Measurements from ENCODE around the gene GATA1.

Gene GATA1

DNA sequence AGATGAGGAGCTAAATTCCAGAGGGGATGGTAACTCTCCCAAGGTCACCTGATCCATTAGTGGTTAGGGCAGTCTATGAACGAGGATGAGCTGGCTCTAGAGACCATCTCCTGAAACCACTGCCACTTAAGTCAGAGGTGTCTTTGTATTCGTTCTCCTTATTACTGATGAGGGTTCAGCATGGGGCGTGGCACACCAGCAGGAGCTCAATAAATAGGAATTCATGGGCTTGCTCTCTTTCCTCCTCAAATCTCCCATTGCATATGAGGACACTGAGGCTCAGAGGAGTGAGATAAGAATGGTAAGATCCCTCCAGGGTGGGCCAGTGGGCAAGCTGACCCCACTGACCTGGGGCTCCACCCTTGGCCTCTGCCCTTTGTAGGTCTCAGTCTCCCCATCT lies 1.7 kb upstream of the GATA1 start:
- no peak for DNase-seq (ENCODE audit: extremely low read depth in 1 of 2, low read depth in 1 of 2)

DNA sequence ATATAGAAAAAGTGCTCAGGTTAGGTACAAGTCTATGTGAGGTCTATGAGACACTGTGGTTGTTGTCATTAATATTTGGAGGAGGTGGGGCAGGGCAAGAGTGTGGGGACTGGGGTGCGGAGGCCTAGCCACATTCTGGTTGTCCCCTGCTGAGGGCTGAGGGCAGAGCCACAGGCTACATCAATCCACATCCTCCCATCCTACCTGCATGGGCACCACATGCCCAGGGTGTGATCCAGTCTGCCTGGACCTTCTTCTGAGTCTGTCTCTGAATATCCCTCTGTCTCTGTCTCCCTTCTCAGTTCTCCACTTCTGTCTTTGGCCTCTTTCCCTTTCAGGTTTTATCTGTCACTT lies 1.2 kb upstream of the GATA1 start:
- no peak for DNase-seq (ENCODE audit: extremely low read depth in 1 of 2, low read depth in 1 of 2)

DNA sequence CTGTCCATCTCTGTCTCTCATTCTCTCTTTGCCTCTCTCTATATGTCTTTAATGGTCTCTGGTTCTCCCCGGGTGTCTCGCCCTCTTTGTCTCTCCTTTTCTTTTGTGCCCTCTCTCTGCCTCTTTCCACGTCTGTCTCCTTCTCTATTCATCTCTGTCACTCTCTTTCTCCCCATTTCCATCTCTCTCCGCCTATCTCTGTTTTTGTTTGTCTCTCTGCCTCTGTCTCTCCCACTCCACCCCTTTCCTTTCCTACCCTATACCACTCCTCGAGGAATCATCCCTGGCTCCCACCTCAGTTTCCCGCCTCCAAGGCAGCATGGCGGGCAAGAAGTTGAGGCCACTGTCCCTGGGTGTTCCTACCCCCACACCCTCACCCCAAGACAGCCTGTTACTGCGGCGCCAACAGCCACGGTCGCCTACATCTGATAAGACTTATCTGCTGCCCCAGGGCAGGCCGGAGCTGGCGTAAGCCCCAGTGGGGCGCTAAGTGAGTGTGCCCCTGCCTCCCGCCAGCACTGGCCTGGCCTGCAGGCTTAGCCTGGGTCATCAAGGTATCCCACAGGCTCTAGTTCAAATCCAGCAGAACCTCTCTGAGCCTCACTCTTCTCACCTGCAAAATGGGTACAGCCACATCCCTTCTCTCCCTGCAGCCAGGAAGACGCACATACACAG lies 713 bp upstream of the GATA1 start:
- DNase-seq (ENCODE audit: extremely low read depth in 1 of 2, low read depth in 1 of 2): no peak

DNA sequence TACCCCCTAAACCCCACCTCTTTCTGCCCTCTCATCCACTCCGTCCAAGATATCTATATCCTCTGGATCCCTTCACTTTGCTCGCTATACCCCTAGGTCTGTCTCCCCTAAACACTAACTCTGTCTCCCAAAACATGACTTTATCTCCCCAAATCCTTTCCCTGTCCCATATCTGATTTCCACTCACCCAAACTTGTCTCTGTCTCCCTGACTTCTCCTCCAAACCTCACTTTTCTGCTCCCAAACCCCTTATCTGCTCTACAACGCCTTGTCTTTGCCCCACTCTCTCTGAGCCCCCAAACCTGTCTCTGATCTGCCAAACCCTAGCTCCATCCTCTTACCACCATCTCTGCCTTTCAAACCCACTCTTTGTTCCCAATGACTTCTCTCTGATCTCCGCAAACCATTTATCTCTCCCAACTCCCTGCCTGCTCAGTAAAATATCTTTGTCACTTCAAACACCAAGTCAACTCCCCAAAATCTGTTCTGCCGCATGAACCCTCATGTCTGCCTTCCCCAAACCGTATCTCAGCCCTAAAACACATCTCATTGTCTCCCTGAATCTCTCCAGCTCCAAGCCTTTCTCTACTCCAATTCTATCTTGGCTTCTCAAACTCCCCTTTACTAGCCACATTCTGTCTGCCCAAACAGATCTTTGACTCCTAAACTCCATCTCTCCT lies 575 bp downstream of the GATA1 start:
- no peak for DNase-seq (ENCODE audit: extremely low read depth in 1 of 2, low read depth in 1 of 2)

DNA sequence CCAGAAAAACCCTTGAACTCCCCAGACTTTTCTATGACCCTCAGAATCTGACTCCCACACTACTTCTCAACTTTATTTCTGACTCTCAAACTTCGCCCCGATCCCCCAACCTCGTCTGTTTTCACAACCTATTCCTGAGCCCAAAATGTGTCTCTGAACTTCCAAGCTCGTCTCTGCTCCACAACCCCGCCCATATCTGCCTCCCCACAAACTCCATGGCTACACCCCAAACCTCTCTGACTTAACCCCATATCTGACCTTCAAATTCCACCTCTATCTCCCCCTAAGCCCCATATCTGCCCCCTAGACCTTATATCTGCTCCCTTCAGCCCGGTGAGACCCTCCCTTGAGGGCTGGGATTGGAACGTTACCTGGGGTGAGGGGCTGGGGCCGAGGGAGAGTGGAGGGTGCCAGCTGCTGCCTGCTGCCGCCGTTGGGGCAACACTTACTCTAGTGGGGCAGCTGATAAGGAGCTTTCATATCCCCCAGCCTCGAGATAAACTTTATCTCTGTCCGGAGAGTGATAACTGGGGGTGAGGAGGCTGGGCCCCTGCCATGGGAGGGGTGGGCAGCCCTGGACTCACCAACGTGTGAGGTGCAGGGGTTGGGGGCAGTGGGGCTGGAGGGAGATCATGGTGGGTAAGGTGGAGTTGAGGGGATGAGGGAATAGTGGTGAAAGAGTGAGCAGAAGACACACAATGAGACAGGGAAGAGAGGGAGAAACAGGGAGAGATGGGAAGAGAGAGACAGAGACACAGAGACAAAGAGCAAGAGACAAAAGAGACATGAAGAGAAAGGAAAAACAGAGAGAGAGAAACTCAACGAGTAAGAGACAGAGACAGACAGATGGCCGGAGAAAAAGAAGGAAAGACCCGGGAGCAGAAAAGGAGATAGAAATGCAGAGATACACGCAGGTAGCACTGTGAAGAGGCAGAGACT lies 1.4 kb downstream of the GATA1 start:
- DNase-seq (ENCODE audit: extremely low read depth in 1 of 2, low read depth in 1 of 2): no peak

DNA sequence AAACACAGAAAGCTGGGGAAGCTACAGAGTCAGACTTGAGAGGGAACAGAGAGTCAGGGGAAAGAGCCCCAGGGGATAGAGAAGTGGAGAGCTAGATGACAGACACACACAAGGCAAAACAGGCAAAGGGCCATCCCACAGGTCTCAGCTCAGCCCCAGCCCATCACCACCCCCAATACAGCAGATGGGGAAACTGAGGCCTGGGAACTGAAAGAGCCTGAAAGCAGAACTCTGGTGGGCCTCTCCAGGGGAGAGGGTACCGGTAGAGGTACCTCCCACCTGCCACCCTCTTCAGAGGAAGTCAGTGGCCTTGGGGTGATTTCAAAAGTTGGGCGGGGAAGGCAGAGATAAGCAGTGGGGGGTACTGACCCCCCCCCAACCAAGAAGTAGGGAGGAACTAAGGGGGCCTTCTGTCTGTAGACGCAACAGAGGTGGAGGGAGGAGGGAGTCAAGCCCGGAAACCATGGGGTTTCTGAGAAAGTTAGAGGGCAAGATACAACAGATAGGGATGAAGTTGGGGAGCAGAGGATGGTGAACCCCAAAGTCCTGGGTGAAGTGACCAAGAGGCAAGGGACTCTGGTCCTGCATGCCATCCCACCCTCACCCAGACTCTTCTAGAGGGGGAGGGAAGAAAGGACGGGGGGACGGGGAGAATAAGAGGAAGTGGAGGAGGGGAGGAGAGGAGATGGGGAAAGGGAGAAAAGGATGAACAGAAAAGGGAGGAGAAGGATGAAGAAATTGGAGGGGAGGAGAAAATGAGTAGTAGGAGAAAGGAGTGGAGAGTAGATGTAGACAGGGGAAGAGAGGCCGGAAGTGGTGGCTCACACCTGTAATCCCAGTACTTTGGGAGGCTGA lies 3.2 kb downstream of the GATA1 start:
- no peak for DNase-seq (ENCODE audit: extremely low read depth in 1 of 2, low read depth in 1 of 2)

DNA sequence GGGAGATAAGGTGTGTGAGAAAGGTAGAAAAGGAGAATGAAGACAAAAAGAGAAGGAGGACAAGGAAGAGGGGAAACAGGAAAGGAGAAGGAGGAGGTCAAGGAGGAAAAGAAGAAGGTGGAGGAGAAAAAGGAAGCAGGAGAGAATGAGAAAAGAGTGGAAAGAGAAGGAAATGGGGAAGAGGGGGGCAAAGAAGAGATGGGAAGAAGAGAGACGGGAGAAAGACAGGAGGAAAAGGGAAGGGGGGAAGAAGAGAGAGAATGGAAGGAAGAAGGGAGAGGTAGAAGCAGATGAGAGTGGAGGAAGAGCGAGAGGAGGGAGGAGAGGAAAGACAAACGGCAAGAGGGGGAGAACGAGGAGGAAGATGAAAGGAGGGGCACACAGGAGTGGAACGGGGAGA lies 4.1 kb downstream of the GATA1 start:
- DNase-seq (ENCODE audit: extremely low read depth in 1 of 2, low read depth in 1 of 2): no peak

DNA sequence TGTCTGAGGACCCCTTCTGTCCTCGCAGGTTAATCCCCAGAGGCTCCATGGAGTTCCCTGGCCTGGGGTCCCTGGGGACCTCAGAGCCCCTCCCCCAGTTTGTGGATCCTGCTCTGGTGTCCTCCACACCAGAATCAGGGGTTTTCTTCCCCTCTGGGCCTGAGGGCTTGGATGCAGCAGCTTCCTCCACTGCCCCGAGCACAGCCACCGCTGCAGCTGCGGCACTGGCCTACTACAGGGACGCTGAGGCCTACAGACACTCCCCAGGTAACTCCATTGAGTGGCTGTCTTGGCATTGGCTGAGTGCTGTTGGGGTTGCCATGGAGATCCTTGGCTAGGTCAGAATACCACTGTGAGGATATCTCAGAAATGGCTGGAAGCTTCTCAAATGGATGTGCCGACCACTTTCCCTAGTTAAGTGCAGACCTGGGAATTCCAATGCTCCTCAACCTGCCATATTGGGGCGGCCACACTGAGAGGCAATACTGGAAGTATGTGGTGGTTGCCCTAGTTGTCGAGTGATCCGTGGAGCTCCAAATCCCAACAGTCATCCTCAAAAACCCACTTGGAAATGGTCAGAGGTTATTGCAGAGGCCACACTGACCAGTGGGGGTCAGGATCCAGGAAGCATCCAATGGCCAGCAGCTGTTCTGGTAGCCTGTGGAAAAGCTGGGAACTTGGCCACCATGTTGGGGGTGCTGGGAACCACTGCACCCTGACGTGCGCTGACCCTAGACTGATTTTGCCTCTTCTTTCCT lies 4.9 kb downstream of the GATA1 start:
- no peak for DNase-seq (ENCODE audit: extremely low read depth in 1 of 2, low read depth in 1 of 2)

DNA sequence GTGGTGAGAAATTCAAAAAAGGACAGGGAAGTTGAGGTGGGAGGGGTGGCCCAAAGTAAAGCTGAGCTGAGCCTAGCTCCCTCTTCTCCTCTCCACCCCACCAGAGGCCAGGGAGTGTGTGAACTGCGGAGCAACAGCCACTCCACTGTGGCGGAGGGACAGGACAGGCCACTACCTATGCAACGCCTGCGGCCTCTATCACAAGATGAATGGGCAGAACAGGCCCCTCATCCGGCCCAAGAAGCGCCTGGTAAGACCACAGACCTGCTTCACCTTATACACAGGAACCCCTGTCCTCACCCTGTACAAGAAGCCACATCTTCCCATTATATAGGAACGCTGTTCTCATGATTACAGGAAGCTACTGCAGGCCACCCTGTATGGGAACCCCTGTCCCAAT lies 5.8 kb downstream of the GATA1 start:
- DNase-seq (ENCODE audit: extremely low read depth in 1 of 2, low read depth in 1 of 2): no peak

DNA sequence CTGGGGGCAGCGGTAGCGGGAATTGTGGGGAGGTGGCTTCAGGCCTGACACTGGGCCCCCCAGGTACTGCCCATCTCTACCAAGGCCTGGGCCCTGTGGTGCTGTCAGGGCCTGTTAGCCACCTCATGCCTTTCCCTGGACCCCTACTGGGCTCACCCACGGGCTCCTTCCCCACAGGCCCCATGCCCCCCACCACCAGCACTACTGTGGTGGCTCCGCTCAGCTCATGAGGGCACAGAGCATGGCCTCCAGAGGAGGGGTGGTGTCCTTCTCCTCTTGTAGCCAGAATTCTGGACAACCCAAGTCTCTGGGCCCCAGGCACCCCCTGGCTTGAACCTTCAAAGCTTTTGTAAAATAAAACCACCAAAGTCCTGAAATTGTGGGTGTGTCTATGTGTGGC lies 7.5 kb downstream of the GATA1 start:
- no peak for DNase-seq (ENCODE audit: extremely low read depth in 1 of 2, low read depth in 1 of 2)

DNA sequence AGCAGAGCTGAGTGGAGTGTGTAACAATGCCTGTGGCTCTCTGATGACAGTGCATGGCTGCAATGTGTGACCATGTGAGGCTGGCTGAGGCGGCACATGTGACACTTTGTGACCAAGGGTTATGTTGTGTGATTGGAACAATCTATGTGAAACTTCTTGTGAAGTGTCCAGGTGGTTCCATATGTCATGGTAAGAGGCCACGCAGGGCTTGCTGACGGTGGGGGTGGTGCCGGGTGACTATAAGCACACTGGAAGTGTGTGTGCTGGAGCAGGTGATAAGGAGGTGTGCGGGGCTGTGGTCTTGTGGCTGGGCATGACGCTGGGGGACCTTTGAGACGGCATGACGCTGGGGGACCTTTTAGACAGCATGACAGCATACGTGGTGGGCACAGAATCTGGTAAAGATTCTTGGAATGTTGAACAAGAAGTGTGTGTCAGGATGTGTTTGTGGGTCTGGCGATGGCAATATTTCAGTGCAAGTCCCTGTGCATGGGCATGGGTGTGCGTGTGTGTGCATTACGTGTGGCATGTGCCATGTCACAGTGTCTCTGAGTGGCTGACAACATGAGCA lies 8.0 kb downstream of the GATA1 start:
- no peak for DNase-seq (ENCODE audit: extremely low read depth in 1 of 2, low read depth in 1 of 2)

DNA sequence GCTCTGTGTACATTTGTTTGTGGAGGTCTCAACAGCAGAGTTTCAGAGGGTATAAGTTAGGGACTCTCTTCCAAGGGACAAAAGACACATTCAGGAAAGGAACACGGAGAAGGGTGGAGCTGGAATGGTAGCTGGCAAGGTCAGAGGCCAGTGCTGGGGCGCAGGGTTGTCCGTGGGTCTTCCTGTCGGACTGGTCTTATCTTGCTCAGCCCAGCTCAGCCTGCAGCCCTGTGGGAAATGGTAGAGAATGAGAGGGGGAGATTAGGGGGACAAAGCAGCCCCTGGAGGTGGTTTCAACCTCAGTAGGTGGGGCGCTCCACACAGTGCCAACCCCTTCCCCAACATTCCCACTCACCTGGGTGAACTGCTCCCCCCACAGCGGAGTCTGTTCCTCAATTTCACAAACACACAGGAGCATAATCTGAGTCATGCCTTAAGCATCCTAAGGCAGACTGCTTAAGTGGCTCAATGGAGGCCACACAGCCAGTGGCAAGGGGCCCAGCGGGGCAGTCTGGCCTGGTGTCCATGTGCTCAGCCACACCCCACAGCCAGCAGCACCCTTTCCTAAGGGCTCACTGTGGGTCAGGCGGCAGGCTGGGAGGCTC lies 8.6 kb downstream of the GATA1 start:
- no peak for DNase-seq (ENCODE audit: extremely low read depth in 1 of 2, low read depth in 1 of 2)

DNA sequence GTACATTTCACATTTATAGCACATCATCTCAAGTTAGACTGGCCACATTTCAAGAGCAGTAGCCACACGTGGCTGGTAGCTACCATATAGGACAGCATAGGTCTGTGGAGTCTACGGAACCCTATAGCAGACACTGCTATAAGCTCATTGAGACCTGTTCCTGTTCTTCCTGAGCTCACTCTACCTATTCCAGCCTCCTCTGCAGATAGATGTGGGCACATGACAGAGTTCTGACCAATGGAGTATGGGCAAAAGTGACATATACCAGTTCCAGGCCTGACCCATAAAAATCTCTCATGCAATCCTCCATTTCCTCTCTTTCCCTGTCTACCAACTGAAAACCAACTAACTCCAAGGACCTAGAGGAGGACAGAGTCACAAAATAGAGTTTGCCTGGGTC lies 11.9 kb downstream of the GATA1 start:
- no peak for DNase-seq (ENCODE audit: extremely low read depth in 1 of 2, low read depth in 1 of 2)

DNA sequence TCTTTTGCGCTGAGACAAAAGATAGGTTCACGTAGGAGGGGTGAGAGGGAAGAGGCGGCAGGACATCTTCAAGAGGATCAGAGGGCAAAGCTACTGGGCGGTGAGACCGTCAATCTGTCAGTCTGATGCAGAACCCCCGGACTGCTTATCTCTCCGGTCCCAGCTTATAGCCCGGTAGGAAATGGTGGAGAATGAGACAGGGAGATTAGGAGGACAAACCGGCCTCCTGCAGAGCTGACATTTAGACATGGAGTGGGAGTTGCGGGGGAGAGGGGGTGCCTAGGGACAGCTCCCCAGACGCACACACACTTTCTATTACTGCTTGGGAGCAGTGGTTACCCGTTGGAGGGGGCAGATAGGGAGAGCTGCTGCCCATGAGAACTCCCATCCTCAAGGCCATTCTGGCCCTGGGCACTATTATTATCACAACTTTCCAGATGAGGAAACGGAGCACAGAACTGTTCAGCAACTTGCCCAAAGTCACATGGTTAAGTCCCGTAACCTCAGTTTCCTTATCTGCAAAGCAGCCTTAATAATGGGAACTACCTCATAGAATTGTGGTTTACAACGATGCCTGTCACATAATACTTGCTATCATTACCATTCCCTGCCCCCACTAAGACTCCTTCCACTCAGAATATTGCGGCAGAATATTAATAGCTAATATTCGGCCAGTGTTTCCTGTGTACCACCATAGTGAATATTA lies 14.3 kb downstream of the GATA1 start:
- no peak for DNase-seq (ENCODE audit: extremely low read depth in 1 of 2, low read depth in 1 of 2)

DNA sequence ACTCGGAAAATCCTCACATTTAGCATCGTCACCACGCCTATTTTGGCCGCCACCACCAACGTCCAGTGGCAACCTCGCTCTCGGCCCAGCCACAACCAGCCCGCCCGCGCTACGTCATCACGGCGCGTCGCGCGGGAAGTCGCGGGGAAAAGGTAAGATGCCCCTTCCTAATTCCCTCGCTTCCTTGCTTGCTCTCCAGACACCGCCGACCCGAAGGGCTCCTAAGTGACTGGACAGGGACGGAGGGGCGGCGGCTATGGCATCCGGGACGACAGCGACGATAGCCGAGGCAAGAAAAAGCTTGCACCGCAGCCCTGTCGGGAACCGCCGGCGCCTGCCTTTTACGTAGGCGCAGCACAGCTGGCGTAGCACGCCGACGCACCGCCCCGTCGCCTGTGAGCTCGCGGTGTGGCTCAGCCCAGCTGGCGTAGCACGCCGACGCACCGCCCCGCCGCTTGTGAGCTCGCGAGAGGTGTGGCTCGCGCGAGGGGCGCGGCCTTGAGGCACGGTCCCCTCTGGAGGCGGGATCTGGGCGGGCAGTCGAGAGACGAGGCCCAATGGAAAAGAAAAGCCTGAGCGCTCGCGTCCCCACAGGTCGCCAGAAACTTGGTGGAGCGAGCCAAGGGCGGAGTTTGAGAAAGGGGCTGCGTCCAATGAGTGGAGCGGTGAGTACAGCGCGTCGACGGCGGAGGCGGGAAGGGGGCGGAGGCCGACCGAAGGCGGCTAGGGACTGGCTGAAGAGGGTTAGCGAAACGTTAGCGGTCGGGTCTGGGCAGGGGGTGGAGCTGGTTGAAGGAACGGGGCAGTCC lies 15.1 kb downstream of the GATA1 start, which contains the start of gene HDAC6:
Gene HDAC6 (plus strand): TSS at position 788 of the 809 bp plus-strand sequence. CDS start 626 bp downstream, outside the sequence.
- peak; percentile 85 to 92 for DNase-seq (ENCODE audit: extremely low read depth in 1 of 2, low read depth in 1 of 2)

DNA sequence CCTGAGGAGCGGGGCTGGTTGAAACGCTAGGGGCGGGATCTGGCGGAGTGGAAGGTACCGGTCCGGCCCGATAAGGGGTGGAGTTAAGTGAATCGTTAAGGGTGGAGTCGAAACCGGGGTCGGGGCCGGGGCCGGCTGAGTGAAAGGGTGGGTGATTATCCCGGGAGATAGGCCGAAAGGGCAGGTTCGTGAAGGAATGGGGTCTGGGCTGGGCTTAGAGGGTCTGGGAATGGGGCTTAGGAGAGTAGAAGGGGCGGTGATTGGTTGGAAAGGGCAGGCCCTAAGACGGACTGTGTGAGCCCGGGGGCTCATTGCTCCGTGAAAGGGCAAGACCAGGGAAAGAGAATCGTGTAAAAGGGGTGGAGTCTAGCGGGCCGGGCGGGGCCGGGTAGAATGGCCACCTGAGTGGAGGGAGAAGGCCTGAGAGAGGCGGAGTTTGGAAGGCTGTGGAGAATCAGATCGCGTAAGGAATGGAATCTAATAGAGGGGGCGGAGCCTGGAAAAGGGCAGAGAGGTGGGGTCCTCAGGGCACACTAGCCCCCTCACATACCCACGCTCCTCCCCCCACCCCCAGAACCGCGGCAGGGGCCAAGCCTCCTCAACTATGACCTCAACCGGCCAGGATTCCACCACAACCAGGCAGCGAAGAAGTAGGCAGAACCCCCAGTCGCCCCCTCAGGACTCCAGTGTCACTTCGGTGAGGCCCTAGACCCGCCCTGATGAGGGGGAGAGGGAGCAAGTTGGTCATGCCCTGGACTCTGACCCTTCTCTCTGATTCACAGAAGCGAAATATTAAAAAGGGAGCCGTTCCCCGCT lies 15.9 kb downstream of the GATA1 start:
- DNase-seq (ENCODE audit: extremely low read depth in 1 of 2, low read depth in 1 of 2): peak; percentile 42 to 69

DNA sequence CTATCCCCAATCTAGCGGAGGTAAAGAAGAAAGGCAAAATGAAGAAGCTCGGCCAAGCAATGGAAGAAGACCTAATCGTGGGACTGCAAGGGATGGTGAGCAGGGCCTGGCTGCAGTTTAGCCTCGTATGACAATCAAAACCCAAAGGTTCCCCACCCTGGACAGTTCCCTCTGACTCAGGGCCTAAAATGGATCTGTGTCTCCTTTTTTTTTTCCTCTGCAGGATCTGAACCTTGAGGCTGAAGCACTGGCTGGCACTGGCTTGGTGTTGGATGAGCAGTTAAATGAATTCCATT lies 16.5 kb downstream of the GATA1 start:
- no peak for DNase-seq (ENCODE audit: extremely low read depth in 1 of 2, low read depth in 1 of 2)
